NCI-H1105 (cell line): ENCODE results near the gene SLC39A7.

Experiments
- DNase-seq: peaks from one replicate; lab custom pipeline; 2025; lab: John Stamatoyannopoulos, UW

Gene SLC39A7, protein sequence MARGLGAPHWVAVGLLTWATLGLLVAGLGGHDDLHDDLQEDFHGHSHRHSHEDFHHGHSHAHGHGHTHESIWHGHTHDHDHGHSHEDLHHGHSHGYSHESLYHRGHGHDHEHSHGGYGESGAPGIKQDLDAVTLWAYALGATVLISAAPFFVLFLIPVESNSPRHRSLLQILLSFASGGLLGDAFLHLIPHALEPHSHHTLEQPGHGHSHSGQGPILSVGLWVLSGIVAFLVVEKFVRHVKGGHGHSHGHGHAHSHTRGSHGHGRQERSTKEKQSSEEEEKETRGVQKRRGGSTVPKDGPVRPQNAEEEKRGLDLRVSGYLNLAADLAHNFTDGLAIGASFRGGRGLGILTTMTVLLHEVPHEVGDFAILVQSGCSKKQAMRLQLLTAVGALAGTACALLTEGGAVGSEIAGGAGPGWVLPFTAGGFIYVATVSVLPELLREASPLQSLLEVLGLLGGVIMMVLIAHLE

DNA sequence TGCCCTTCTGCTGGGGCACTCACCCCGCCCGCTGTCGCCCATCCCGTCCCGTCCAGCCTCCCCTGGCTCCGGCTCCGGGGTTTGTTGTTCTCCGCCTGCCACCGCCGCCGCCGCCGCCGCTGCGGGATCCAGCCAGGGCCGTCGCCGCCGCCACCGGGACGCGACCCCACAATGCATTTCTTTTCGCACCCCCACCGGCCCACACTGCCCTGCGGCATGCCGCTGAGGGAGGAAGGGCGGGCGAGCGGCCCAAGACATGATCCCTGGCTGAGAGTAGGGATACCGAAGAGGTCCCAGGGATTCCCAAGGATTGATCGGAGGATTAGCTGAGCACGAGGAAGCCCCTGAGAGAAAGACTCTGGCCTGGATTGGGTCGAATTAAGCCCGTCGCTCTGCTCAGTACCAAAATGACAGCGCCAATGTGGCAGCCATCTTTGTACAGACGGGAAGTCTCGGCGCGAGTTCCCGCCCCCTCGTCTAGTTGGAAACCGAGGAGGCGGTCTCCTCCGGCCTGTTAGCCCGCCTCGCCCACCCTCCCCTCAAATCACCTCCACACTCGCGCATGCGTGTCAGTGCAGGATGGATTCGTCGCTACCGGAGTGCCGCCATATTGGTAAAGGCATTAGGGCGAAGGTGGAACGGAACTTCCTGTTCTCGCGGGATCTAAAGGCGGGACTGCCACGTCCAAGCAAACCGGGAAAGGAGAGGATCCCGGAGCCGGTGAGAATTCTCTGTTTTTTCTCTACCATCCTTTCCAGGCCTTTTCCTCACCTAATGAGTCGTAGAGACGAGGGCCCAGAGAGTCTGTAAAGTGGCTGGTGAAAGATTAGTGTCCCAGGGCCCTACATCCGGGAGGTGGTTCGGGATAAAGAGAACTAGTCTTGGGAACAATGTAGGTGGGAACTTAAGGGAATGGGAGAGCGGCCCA lies at the start of gene SLC39A7, which contains the start of gene RXRB:
TSS of gene SLC39A7 (plus strand) at position 649 of the 928 bp plus-strand sequence. CDS start 379 bp downstream, outside the sequence.
TSS of gene RXRB (minus strand) at position 447 of the 928 bp plus-strand sequence. CDS start at position 258, 189 bp downstream.
- DNase-seq: peak; percentile 99

DNA sequence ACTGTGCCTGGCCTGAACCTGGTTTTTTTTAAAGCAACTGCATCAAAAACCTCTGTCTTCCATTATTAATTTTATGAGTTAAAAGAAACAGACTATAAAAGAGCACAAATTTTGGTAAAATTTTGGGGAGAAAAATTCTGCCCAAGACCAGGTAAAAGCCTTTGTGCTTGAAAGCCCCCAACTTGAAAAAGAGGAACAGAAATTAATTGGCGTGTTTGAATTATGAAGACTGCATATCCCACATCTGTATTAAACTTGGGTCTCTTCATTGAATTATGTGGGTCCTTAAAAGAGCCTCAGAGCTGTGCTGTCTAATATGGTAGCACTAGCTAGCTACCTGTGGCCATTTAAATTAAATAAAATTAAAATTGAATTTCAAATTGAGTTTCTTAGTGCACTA lies 49.6 kb upstream of the SLC39A7 start:
- DNase-seq: no peak

DNA sequence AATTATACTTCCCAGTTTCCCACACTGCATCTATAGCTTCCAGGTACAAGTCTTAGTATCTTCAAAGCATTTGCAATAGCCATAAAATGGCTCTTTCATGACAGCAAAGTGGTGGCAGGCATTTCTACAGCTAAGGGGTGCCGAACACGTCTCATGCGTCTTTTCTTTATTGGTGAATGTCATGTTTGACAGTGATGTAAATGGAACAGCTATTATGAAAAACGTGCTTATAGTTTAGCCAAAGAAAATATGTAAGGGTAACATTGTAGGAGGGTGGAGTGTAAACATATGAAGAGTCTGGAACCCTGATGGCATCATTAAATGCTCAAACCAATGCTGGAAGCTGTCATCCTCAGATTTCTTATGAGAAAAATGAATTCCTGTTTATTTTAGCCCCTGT lies 46.3 kb upstream of the SLC39A7 start:
- DNase-seq: no peak

DNA sequence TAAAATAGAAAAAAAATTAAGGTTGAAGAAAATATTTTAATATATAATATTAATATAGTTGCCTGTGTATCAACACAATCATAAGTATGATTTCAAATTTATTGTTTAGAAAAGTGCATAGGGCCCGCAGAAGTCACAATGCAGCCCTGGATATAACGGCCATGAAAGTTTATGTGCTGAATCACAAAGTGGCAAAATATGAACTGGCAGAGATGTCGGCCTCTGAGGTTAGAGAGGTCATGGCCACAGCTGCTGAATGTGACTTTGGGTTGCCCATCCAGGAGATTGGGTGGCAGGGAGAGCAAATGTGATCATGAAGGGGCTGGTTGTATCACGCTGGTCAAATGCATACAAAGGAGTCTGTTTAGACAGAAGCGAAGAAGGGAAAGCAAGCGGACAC lies 44.1 kb upstream of the SLC39A7 start:
- DNase-seq: no peak

DNA sequence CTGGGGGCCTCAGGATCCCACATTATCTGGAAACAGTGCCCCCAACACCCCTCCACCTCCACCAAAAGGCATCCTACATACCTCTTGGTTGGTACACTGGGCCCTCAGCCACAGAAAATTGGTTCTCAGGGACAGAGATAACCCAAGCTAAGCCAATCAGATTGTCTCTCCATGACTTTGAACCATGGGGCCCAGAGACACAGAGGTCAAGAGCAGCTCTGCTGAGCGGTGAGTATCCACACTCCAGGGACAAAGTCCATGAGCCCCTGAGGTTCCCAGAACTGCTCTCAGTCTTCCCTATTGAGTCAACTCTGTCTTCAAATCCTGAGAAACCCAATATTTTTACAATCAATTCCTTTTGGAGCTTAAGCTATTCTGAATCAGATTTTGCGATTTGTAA lies 43.7 kb upstream of the SLC39A7 start:
- no peak for DNase-seq

DNA sequence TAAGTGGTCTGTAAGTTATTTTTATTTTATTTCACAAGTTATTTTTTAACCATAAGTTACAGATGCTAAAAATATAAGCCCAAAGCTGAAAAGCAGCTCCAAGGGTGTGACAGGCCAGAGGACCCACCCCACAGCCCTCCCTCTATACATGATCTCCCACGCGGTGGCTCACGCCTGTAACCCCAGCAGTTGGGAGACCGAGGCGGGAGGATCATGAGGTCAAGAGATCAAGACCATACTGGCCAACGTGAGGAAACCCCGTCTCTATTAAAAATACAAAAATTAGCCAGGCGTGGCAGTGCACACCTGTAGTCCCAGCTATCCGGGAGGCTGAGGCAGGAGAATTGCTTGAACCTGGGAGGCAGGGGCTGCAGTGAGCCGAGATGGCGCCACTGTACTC lies 40.6 kb upstream of the SLC39A7 start:
- DNase-seq: no peak

DNA sequence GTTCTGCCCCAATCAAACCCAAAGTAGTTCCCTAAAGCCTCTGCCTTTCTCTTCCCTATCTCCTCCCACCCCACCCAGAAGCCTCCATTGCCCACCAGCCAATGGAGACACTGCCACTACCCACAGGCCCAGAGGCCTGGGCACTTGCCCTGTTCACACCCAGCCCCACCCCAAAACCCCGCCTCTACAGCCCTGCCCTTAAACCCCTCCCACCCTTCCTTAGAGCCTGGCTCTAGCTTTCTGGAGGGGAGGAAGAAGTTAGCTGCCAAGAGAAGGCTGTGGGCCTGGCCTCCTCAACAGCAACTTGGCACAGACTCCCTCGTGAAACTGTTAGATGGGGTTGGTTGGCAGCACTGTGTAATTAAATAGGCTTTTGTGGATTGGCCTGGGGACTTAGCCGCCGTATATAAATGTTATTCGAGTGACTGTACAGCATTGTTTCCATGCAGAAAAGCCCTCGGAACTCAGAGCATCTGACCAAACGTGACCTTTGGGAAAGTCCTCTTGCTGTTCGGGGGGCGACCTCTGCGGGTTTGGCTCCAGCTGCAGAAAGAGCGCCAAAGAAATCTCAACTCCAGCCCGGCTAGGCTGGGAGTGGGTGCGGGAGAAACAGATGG lies 39.8 kb upstream of the SLC39A7 start:
- no peak for DNase-seq

DNA sequence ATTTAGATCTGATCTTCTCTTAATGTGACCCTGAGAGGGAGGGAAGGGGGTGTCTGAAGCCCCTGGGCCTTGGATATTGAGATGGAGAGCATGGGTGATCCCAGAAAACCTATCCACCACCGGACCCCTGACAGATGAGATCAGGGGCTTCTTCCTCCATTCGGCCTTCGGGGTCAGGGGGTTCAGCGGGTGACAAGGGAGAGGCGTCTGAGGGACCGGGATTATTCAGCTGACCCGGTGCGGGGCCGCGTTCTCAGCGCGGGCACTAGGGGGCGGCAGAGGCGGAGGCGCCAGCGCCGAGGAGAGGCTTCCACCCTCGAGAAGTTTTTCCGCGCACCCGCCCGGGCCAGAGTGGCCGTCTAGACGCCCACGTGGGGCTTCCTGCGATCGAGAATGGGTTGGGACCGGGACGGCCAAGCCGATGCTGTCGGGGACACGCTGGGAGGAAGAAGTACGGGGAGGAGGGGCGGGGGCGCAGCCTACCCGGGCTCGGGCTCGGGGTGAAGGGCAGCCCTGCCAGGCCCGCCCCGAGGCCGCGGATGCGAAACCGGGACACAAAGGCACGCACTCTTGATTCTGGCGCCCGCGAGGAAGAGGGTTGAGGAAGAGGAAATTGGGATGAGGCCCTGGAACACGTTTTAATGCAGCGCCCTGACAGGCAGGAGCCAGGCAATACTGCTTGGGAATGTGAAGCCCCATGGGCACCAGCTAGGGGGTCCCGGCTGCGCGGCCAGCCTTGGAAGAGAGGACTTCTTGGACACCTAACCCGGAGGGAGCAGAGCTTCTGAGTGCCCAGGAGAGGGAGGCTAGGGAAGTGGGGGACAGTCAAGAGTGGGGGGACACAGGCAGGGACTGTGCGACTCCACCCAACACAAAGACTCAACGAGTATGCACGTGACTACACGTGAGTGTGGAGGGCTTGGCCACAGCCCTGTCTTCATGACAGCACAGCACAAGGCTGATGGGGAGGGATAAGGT lies 39.0 kb upstream of the SLC39A7 start:
- peak; percentile 53 for DNase-seq

DNA sequence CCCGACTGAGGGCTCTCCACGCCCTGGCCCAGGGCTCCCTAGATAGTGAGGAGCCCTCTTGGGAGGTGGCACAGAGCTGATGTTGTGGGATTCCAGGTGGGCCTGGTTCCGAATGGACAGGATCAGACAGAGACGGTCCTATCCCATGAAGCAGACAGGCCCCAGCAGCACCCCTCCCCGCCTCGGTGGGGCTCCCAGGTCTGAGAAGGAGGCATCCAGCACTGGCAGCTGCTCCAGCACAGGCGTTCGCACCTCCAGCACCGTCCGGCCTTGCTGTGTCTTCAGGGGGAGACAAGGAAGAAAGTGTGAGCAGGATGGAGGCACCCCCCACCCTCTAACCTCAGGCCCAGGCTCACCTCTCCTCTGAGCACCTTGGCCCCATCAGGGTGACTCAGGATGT lies 37.1 kb upstream of the SLC39A7 start:
- no peak for DNase-seq

DNA sequence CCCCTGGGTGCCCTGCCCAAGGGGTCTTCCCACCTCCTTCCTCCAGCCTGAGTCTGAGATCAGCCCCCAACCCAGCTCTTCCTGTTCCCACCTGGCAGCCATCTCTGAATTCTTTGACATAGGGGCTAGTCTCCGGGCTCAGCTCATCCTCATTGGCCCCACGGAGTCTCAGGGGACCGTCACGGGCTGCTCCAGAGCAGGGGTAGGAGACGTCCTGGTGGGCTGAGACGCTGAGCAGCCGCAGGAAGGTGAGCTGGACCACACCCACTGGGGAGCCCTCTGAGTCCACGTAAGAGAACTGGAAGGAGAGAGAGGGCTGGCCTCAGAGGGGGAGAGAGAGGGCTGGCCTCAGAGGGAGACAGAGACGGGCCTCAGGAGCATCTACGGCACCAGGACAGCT lies 36.5 kb upstream of the SLC39A7 start:
- no peak for DNase-seq

DNA sequence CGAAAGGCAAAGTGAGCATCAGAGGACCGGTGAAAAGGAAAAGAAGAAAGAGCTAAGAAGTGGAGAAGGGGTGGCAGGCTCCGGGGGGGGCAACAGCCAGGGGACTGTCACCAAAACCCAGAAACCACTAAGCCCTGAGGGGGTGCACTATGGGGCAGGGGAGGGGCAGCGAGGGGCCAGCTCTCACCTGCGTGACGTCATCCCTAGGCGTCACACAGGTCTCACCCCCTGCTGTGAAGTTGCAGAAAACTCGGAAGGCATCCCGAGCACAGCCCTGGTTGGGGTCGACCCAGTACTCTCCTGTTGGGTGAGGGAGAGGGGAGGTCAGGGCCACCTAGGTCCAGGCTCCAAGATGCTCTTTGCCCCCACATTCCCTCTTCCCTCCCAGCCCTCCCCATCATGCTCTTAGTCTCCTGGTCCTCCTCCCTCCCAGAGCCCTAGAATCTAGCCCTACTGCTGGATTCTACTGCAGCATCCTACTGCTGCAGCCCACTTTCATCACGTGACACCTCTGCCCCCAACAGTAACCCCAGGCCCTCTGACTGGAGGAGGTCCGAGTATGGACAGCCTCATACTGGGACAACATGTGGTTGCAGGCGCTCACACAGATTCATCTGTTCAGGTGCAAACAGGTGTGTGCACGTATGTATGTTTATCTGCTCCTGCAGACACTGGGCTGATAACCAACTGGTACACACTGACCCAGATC lies 35.8 kb upstream of the SLC39A7 start:
- DNase-seq: no peak

DNA sequence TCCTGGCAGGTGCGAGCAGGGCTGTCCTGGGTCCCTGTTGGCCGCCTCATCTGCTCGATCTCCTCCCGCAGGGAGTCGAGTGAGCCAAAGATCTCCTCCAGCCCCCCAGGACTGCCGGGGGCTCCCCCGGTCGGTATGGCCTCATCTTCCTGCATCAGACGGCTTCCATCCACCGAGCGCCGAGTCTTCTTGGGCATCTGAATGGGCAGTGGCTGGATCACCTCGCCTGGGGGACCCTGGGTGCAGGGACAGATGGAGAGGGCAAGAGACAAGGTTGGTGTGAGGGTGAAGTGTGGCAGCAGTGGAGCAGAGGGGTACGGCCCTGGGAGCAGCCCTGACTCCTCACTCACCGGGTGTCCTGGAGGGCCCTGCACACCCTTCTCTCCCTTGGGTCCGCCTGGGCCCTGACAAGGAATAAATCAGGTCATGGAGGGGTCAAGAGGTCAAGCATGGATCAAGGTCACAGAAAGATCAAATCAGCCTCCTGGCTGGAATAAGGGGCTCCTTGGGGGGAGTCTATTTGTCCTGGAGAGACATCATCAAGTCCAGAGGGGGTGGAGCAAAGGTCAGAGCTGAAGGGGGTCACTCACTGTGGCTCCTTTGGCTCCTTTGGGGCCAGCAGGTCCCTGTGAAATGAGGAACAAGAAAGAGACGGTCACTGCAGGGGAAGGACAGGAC lies 34.9 kb upstream of the SLC39A7 start:
- no peak for DNase-seq

DNA sequence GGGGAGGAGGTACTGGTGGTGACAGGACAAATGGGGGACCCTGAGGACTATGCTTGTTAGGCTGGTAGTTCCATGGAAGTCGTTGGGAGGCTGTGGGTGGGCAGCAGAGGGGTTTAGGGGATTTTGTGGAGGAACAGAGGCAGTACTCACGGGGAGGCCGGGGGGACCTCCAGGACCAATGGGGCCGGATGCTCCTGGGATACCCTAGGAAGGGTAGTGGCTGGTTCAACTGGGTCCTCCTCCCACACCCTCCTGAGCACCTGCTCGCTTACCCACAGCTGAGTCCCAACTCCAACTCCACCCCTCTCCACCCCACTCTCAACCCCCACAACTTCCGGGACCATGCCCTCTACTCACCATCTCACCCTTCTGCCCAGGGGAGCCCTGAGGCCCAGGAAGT lies 34.3 kb upstream of the SLC39A7 start:
- DNase-seq: no peak

DNA sequence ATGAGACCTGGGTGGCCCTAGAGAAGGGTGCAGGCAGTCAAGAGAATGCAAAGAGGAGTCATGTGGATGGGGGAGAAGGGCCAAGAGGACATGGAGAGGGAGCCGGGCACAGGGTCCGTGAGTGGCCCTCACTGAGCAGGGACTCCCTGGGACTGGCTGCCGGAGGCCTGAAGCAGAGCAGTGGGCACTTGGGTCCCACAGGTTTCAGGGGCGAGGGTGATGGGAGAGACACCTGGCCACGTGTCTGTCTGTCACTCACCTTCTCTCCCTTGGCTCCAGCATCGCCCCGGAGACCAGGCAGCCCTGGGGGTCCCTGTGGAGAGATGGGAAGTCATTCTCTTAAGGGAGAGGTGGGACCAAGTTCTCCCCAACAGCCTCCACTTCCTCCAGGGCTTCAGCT lies 33.9 kb upstream of the SLC39A7 start:
- DNase-seq: no peak

DNA sequence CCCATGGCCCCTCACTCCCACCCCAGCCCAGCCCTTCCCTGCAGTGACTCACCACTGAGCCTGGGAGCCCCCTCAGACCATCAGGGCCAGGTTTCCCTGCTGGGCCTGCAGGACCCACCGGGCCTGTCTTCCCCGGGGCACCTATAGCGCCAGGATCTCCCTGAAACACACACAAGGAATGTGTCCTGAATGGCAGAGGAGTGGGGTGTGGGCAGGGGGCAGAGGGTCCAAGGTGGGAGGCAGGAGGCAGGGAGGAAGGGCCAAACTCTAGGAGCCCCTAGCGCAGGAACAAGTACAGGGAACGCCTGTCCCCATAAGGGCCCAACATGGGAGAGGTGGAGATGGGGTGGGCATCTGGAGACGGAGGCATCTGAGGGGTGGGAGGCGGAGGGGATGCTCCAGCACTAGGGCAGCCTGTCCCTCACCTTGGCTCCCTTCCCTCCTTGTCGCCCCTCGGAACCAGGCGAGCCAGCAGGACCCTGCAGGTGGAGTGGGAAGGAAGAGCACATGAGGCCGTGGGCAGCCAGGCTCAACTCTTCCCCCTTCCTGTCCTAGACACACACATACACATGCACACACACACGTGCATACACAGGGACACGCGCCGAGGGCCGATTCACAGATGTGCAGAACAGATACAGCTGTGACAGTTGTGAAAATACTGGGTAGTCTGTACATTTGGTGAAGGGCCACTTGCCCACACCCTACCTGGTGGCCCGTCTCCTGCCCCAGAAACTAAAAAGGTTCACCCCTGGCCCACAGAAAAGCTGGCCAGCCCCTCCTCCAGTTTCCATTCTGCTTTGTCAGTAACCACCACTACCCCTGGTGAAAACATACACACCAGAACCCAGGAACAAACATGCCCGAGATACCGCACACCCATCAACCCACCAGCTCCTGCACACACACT lies 33.0 kb upstream of the SLC39A7 start:
- DNase-seq: no peak

DNA sequence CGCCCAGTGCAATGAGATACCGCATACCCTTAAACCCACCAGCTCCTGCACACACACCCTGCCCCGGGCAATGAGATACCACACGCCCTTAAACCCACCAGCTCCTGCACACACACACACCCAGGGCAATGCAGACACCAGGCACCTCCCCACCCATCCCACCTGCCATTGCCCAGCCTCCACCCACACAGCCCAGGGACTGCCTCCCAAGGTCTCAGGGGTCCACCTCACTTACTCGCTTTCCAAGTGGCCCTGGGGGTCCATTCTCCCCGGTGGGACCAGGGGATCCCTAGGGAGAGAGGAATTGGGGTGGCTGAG lies 32.4 kb upstream of the SLC39A7 start:
- no peak for DNase-seq

DNA sequence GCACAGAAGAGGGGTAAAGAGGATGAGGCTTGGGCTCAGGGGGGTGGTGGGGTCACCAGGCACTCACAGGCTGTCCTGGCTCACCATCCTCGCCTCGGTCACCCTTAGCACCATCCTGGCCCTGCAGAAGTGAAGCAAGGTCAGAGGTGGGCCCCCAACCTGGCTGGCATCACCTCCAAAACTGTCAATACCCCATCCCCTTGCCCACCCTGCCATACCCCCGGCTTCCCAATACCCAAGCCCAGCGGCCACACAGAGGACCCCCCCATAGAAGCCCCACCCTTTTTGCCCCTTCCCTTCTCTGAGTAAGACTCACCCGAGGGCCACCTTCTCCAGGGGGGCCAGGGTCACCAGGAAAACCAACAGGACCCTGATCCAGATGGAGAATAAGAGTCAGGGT lies 32.0 kb upstream of the SLC39A7 start:
- no peak for DNase-seq

DNA sequence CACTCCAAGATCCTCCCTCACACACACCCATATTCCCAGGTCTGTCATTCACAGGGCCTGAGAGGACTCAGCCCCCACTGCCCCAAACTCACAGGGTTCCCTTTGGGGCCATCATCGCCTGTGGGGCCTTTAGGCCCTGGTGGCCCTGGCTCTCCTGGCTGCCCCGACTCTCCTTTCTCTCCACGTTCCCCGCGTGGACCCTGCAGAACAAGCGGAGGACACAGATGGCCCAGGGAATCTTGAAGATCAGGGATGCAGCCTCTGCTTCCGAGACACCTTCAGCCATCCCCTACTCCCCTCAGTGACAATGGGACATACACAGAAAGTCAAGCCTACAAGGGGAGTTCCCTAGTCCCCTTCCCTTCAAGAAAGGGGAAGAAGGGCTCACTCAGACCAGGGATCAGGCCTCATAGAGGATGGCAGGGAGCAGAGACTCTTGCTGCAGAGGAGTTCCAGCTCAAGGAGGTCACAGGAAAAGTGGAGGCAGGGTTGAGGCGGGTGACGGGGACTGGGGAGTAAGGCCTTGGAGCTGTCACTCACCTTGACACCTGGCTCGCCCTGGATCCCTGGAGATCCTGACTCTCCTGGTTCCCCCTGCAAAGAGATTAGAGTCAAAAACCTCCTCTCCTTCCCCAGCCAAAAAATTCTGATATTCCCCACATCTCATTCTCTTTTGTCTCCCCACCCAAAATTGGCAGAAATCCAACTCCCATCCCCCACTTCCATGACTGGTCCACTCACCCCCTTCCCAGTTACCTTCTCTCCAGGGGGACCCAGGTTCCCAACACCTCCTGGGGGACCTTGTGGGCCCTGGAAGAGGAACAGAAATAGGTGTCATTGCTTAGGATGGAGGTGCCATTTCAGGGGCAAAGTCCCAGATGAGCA lies 31.1 kb upstream of the SLC39A7 start:
- DNase-seq: no peak
